RWPE2 (cell line): ENCODE data around the gene EFHC2.

Source experiments
- ATAC-seq: fragments of 200-7000 bp; cut with Tn5 transposase; 3 replicates; pipeline ENCODE4 v1.9.1; 2021; ENCODE audit warnings: low read depth
- DNase-seq: peaks from one replicate; pipeline ENCODE4 v3.0.0-alpha.2; 2020; ENCODE audit warnings: low spot score
- H3K27ac ChIP-seq: fragments of 450-650 bp; 2 replicates; pipeline ENCODE4 v1.5.1; 2017; ENCODE audit warnings: mild to moderate bottlenecking; ENCODE audit not compliant: poor library complexity, severe bottlenecking
- H3K27me3 ChIP-seq: fragments of 250-450 bp; sonication (Bioruptor Pico); 2 replicates; pipeline ENCODE4 v1.5.1; 2021; ENCODE audit warnings: mild to moderate bottlenecking, moderate library complexity; ENCODE audit not compliant: insufficient read depth, poor library complexity, severe bottlenecking
- H3K36me3 ChIP-seq: fragments of 250-450 bp; sonication (Bioruptor Pico); 2 replicates; pipeline ENCODE4 v1.5.1; 2020; ENCODE audit warnings: low read depth, mild to moderate bottlenecking, moderate library complexity
- H3K4me1 ChIP-seq: fragments of 250-450 bp; sonication (Bioruptor Pico); 2 replicates; pipeline ENCODE4 v1.5.1; 2021; ENCODE audit warnings: mild to moderate bottlenecking, moderate library complexity; ENCODE audit not compliant: insufficient read depth, poor library complexity, severe bottlenecking
- H3K4me3 ChIP-seq: fragments of 250-450 bp; sonication (Bioruptor Pico); 2 replicates; pipeline ENCODE4 v1.5.1; 2021; ENCODE audit warnings: mild to moderate bottlenecking, moderate library complexity; ENCODE audit not compliant: severe bottlenecking
- H3K9me3 ChIP-seq: fragments of 250-450 bp; sonication (Bioruptor Pico); 2 replicates; pipeline ENCODE4 v1.5.1; 2021; ENCODE audit warnings: mild to moderate bottlenecking, moderate library complexity; ENCODE audit not compliant: severe bottlenecking
- TF ChIP-seq, protein P1 (sequence below): fragments of 450-650 bp; IDR thresholded peaks from one replicate; pipeline ENCODE4 v1.5.1; 2017; ENCODE audit warnings: mild to moderate bottlenecking, moderate library complexity; ENCODE audit not compliant: poor library complexity, severe bottlenecking

Gene EFHC2

DNA sequence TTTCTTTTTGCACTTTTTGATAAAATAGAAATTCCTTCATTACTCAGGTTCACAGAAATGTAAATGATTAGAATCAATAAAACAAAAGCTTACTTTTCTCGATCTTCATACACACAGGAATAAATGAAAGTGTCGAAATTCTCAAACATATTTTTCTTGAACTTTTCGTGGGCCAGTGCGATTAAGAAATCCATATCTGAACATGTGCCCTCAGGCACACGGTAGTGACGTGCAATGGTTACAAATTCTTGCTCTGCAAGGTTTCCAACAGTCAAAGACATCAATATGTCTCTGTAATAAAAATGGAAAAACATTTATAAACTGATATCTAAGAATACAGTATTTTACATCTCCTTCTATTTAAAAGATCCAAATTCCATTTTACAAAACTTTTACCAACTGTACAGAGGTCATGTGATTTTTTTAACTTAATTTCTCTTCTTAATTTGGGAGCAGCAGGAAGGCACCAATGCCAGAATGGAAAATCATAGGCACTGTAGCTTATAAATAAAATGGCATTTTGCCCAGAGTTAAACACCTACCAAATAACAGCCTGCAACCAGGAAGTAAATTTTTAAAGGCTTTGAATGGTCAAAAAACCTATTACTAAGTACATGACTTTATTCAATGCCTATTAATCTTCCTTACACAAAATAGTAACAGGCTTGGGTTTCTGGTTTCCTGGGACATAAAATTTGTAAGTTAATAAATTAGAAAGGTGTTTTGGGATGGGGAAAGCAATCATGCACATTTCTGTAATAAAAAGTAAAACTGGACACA is 165.0 kb downstream of the EFHC2 start:
- DNase-seq (no peak), ATAC-seq (no peak)
- TF ChIP-seq, protein P1, sequence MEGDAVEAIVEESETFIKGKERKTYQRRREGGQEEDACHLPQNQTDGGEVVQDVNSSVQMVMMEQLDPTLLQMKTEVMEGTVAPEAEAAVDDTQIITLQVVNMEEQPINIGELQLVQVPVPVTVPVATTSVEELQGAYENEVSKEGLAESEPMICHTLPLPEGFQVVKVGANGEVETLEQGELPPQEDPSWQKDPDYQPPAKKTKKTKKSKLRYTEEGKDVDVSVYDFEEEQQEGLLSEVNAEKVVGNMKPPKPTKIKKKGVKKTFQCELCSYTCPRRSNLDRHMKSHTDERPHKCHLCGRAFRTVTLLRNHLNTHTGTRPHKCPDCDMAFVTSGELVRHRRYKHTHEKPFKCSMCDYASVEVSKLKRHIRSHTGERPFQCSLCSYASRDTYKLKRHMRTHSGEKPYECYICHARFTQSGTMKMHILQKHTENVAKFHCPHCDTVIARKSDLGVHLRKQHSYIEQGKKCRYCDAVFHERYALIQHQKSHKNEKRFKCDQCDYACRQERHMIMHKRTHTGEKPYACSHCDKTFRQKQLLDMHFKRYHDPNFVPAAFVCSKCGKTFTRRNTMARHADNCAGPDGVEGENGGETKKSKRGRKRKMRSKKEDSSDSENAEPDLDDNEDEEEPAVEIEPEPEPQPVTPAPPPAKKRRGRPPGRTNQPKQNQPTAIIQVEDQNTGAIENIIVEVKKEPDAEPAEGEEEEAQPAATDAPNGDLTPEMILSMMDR: no peak
- Histone ChIP-seq H3K9me3 (no peaks in the 10 kb centered on the region), H3K4me3 (no peak overlapping the region), H3K36me3 (no peaks in the 10 kb centered on the region), H3K4me1 (no peaks in the 10 kb centered on the region), H3K27me3 (no peaks in the 10 kb centered on the region), H3K27ac (no peak overlapping the region)

DNA sequence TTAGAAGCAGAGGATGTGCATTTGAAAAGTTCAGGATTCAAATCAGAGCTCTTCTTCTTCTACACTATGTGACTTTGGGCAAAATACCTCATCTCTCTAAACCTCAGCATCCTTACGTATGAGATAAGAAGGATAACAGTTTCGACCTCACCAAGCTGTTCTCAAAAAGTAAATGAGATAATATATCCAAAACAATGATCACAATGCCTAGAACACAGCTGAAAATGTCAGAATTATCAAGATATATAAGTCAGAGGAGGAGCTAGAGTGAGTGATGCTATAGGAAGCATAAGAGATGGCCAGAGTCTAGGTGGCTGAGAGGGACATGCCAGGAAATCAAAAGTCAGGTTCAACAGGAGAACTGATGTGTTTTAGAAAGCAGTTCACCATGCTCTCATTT is 168.0 kb downstream of the EFHC2 start:
- no peak for DNase-seq
- TF ChIP-seq, protein P1: no peak
- Histone ChIP-seq H3K27me3 (no peaks in the 10 kb centered on the region), H3K9me3 (no peaks in the 10 kb centered on the region), H3K27ac (no peak overlapping the region), H3K4me3 (no peak overlapping the region), H3K36me3 (no peaks in the 10 kb centered on the region), H3K4me1 (no peaks in the 10 kb centered on the region)
- ATAC-seq: no peak

DNA sequence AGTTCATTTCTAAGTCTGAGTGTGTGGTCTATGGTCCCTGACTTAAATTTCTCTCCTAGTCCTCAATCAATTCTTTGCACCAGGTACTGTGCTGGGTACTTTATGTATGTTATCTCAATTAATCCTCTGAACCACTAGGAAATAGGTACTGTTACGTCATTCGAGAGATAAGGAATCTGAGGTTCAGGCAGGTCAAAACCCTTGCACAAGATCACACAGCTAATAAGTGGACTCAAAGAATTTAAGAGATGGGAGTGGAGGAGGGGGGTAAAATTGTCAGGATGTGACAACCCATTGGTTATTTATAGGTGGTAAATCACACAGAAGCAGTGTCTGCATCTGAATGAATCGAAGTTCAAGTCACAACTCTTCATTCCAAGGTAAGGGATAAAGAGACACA is 169.4 kb downstream of the EFHC2 start:
- Histone ChIP-seq H3K27me3 (no peaks in the 10 kb centered on the region), H3K27ac (no peak overlapping the region), H3K9me3 (no peaks in the 10 kb centered on the region), H3K4me1 (no peaks in the 10 kb centered on the region), H3K4me3 (no peak overlapping the region), H3K36me3 (no peaks in the 10 kb centered on the region)
- TF ChIP-seq, protein P1: no peak
- no peak for DNase-seq
- no peak for ATAC-seq

DNA sequence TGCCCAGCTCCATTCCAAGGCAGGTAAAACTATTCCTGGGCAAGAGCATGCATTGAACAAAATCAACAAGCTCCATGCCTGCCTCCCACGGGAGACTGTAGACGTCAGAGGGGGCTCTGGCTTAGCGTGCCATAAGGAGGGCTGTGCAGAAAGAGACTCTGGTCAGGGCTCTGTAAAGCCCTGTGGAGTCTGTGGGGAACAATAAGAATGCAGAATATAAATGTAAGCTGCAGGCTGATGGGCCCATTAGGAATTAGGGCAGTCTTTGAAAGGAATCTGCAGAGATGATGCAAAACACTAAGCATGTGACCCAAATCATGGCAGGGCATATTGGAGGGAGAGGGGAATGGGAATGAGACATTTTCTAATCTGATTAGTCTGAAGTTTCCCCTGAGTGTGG is 170.3 kb downstream of the EFHC2 start:
- no peak for DNase-seq
- H3K4me3 ChIP-seq: no peak overlapping the region
- H3K36me3 ChIP-seq: no peaks in the 10 kb centered on the region
- no peaks in the 10 kb centered on the region for H3K4me1 ChIP-seq
- no peak for ATAC-seq
- TF ChIP-seq, protein P1: no peak
- no peak overlapping the region for H3K27ac ChIP-seq
- H3K9me3 ChIP-seq: no peaks in the 10 kb centered on the region
- H3K27me3 ChIP-seq: no peaks in the 10 kb centered on the region

DNA sequence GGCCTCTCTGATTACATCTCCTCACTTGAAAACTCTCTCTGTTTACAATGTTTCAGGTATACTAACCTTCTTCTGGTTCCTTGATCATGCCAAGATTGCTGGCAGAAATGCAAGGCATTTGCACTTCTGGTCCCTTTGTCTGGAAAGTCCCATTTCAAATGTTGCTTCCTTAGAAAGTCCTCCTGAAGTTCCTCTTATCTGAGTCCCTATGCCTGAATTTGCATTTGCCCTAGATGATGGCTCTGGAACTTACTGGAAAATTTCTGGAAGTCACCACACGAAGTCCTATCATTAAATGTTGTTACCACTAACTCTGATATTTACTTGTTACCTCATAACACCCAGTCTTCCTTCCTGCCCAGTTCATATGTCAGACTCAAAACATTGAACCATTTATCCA is 176.4 kb downstream of the EFHC2 start:
- Histone ChIP-seq H3K36me3 (no peaks in the 10 kb centered on the region), H3K4me1 (no peaks in the 10 kb centered on the region), H3K4me3 (no peak overlapping the region), H3K27ac (no peak overlapping the region), H3K9me3 (no peaks in the 10 kb centered on the region), H3K27me3 (no peaks in the 10 kb centered on the region)
- no peak for DNase-seq
- ATAC-seq: no peak
- TF ChIP-seq, protein P1: no peak
